Panc1 (cell line): ENCODE results near the gene DIP2C. TPM values are rescaled to one million over a fixed set of nuclear protein-coding genes. Genes with fewer than 3 reads are reported as not detected.

Source experiments
- ATAC-seq: fragments of 200-7000 bp; cut with Tn5 transposase; 2 replicates; pipeline ENCODE4 v1.9.1; 2020; ENCODE audit warnings: mild to moderate bottlenecking, moderate library complexity
- BruUV-seq: library from RNA; stranded (reverse); fragments of 400-500 nt; replicated peaks from 2 replicates; lab custom pipeline; 2021; lab: Mats Ljungman, UMichigan
- CTCF ChIA-PET: fragments of 300-600 bp; sonication (Branson Sonifier 250); formaldehyde crosslinking; loops from one replicate; lab custom pipeline; 2022; ENCODE audit warnings: antibody characterized with exemption; lab: Charles Lee
- POLR2A ChIA-PET: fragments of 300-600 bp; sonication (Branson Sonifier 250); formaldehyde crosslinking; loops from one replicate; lab custom pipeline; 2022; ENCODE audit warnings: antibody characterized with exemption; lab: Charles Lee
- DNase-seq: peaks from one replicate; pipeline ENCODE4 v3.0.0-alpha.2; 2010; ENCODE audit warnings: low read depth, low spot score
- H3K27ac ChIP-seq: 2 replicates; pipeline ENCODE4 v1.5.1; 2011; ENCODE audit warnings: mild to moderate bottlenecking, low read length, inconsistent platforms
- H3K27me3 ChIP-seq: fragments of 200-500 bp; sonication (Bioruptor generic); 2 replicates; pipeline ENCODE4 v1.6.0; 2014; ENCODE audit warnings: low read length, inconsistent platforms; ENCODE audit not compliant: control insufficient read depth, insufficient read depth
- H3K36me3 ChIP-seq: fragments of 200-500 bp; sonication (Bioruptor generic); 2 replicates; pipeline ENCODE4 v1.5.1; 2014; ENCODE audit warnings: inconsistent platforms, mild to moderate bottlenecking, low read length, moderate library complexity; ENCODE audit not compliant: control insufficient read depth, insufficient read depth
- H3K4me1 ChIP-seq: 2 replicates; pipeline ENCODE4 v1.5.1; 2011; ENCODE audit warnings: inconsistent platforms, mild to moderate bottlenecking, low read length, moderate library complexity; ENCODE audit not compliant: control insufficient read depth, insufficient read depth
- H3K4me3 ChIP-seq, 2 experiments: 2 replicates each; pipeline ENCODE4 v1.5.1; 2011 to 2012; ENCODE audit warnings: low read depth in 2 of 2, low read length in 2 of 2, mild to moderate bottlenecking in 2 of 2, inconsistent platforms in 1 of 2, moderate library complexity in 1 of 2
- H3K9me3 ChIP-seq: fragments of 200-500 bp; sonication (Bioruptor generic); 2 replicates; pipeline ENCODE4 v1.5.1; 2014; ENCODE audit warnings: low read depth, mild to moderate bottlenecking, inconsistent platforms, low read length, moderate library complexity; ENCODE audit not compliant: control insufficient read depth, insufficient read depth
- POLR2AphosphoS5 ChIP-seq: IDR thresholded peaks from 2 replicates; pipeline ENCODE4 v1.6.1; 2012; ENCODE audit warnings: mild to moderate bottlenecking, low read depth, low read length, moderate library complexity
- SIN3A ChIP-seq: IDR thresholded peaks from 2 replicates; pipeline ENCODE4 v1.6.1; 2012; ENCODE audit warnings: low read depth, mild to moderate bottlenecking, low read length, moderate library complexity, borderline replicate concordance; ENCODE audit not compliant: insufficient read depth
- TCF7L2 ChIP-seq: IDR thresholded peaks from 2 replicates; pipeline ENCODE4 v1.6.1; 2011; ENCODE audit warnings: mild to moderate bottlenecking, low read depth, low read length, inconsistent platforms
- in situ Hi-C: cut with HindIII; loops from 2 replicates; pipeline ENCODE4 v1.10.0; 2016; ENCODE audit warnings: low sequenced_read_pairs, low pct_unique_long_range_greater_than_20kb
- intact Hi-C: fragments of 100-400 bp; cut with micrococcal nuclease; formaldehyde crosslinking; loops from one replicate; pipeline ENCODE4 v1.10.0; 2022; ENCODE audit not compliant: unreplicated experiment
- total RNA-seq: library from RNA; stranded (reverse); gene quantifications from one replicate; pipeline ENCODE4 v1.2.1, GENCODE V29; 2021; ENCODE audit not compliant: unreplicated experiment
- TF ChIP-seq, protein P1 (sequence below), 2 experiments: IDR thresholded peaks; 2 replicates each; pipeline ENCODE4 v1.6.1; 2011 to 2012; ENCODE audit warnings: low read depth in 2 of 2, control low read depth in 1 of 2, low read length in 1 of 2, mild to moderate bottlenecking in 1 of 2, moderate library complexity in 1 of 2; ENCODE audit not compliant: insufficient read depth in 1 of 2
- TF ChIP-seq, protein P2 (sequence below): fragments of 450-650 bp; IDR thresholded peaks from 2 replicates; pipeline ENCODE4 v1.5.1; 2017; ENCODE audit warnings: mild to moderate bottlenecking

The DIP2C gene
- total RNA-seq, 1 experiment from 2014 or later: 13.2 TPM

DNA sequence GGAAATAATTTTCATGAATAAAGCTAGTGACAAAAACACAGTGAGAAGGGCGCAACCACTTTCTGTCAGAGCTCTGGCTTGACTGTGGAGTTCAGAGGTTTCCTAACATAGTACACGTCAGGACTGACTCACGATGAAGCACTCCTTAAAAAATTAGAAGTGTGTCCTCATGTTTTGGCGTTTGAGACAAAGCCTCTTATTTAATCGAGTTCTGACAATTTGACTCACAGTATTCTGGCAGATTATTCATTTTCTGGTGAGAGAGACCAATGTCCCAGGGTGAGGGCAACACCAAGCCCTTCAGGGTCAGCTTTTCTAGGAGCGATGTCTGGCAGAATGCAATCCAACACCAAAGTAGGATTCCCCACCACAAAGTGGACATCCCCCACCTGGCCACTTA, 108.7 kb downstream of the DIP2C start:
- no peaks in the 10 kb centered on the region for H3K36me3 ChIP-seq
- H3K9me3 ChIP-seq: no peaks in the 10 kb centered on the region
- no peak overlapping the region for H3K4me3 ChIP-seq
- ChIA-PET POLR2A (no interaction called here), CTCF (no interaction called here)
- no peaks in the 10 kb centered on the region for H3K4me1 ChIP-seq
- intact Hi-C loops: no loop called here
- DNase-seq (no peak), ATAC-seq (no peak)
- TF ChIP-seq TCF7L2: no peak
- no peak for TF ChIP-seq POLR2AphosphoS5
- no peak for TF ChIP-seq SIN3A
- TF ChIP-seq, protein P1, sequence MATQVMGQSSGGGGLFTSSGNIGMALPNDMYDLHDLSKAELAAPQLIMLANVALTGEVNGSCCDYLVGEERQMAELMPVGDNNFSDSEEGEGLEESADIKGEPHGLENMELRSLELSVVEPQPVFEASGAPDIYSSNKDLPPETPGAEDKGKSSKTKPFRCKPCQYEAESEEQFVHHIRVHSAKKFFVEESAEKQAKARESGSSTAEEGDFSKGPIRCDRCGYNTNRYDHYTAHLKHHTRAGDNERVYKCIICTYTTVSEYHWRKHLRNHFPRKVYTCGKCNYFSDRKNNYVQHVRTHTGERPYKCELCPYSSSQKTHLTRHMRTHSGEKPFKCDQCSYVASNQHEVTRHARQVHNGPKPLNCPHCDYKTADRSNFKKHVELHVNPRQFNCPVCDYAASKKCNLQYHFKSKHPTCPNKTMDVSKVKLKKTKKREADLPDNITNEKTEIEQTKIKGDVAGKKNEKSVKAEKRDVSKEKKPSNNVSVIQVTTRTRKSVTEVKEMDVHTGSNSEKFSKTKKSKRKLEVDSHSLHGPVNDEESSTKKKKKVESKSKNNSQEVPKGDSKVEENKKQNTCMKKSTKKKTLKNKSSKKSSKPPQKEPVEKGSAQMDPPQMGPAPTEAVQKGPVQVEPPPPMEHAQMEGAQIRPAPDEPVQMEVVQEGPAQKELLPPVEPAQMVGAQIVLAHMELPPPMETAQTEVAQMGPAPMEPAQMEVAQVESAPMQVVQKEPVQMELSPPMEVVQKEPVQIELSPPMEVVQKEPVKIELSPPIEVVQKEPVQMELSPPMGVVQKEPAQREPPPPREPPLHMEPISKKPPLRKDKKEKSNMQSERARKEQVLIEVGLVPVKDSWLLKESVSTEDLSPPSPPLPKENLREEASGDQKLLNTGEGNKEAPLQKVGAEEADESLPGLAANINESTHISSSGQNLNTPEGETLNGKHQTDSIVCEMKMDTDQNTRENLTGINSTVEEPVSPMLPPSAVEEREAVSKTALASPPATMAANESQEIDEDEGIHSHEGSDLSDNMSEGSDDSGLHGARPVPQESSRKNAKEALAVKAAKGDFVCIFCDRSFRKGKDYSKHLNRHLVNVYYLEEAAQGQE (IDR thresholded peaks at IDR 0.05; ENCODE audit: insufficient read depth in 1 of 2, low read depth in 2 of 2, low read length in 1 of 2): no peak
- TF ChIP-seq, protein P2, sequence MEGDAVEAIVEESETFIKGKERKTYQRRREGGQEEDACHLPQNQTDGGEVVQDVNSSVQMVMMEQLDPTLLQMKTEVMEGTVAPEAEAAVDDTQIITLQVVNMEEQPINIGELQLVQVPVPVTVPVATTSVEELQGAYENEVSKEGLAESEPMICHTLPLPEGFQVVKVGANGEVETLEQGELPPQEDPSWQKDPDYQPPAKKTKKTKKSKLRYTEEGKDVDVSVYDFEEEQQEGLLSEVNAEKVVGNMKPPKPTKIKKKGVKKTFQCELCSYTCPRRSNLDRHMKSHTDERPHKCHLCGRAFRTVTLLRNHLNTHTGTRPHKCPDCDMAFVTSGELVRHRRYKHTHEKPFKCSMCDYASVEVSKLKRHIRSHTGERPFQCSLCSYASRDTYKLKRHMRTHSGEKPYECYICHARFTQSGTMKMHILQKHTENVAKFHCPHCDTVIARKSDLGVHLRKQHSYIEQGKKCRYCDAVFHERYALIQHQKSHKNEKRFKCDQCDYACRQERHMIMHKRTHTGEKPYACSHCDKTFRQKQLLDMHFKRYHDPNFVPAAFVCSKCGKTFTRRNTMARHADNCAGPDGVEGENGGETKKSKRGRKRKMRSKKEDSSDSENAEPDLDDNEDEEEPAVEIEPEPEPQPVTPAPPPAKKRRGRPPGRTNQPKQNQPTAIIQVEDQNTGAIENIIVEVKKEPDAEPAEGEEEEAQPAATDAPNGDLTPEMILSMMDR: no peak
- H3K27ac ChIP-seq: no peak overlapping the region
- no peaks in the 10 kb centered on the region for H3K27me3 ChIP-seq
- in situ Hi-C loops: no loop called here
- BruUV-seq: no TSS peak

- no peaks in the 10 kb centered on the region for H3K4me1 ChIP-seq
- no peaks in the 10 kb centered on the region for H3K36me3 ChIP-seq
- no peak overlapping the region for H3K27ac ChIP-seq
- intact Hi-C loops (no loop called here), in situ Hi-C loops (no loop called here)
- TF ChIP-seq SIN3A (no peak), POLR2AphosphoS5 (no peak), TCF7L2 (no peak)
- TF ChIP-seq, protein P2: no peak
- TF ChIP-seq, protein P1 (IDR thresholded peaks at IDR 0.05; ENCODE audit: insufficient read depth in 1 of 2, low read depth in 2 of 2, low read length in 1 of 2): no peak
- no TSS peak for BruUV-seq
- no peak overlapping the region for H3K4me3 ChIP-seq
- H3K27me3 ChIP-seq: no peaks in the 10 kb centered on the region
- no peak for ATAC-seq
- DNase-seq: no peak
- H3K9me3 ChIP-seq: no peaks in the 10 kb centered on the region
- ChIA-PET CTCF (no interaction called here), POLR2A (interaction anchor here (0.6 kb wide), 1 partner anchor 240 kb away, joined by 4 read pairs; no protein-coding TSS in a partner anchor)
Observed at GRCh38 chr10:576130-576465, 113.4 kb downstream of the DIP2C start.
